K562 (cell line): ENCODE results near the gene CCDC9B. TPM values are rescaled to one million over a fixed set of nuclear protein-coding genes. Genes with fewer than 3 reads are reported as not detected.

Experiments used
- REST ChIP-seq, 2 experiments: fragments of 450-650 bp; formaldehyde crosslinking in 1 of 2; IDR thresholded peaks; 2 replicates each; pipeline versions ENCODE4 v1.4.0 to v1.6.1; 2014 to 2020; ENCODE audit warnings: mild to moderate bottlenecking in 2 of 2, borderline replicate concordance in 1 of 2, low read depth in 1 of 2
- polyA plus RNA-seq, 8 experiments: library from polyadenylated mRNA; depleted of rRNA in 4 of 8; stranded (reverse) in 5 of 8; unstranded in 3 of 8; fragments of >200 nt; fragmentation: Nextera tagmentation in 2 of 8; fragmentation: Illumina TruSeq in 1 of 8; extraction: Ambion mirVana in 2 of 8; extraction: Trizol in 1 of 8; gene quantifications; 2 replicates each; pipeline versions ENCODE4 v1.2.1 to v1.2.3, GENCODE V29; 2011 to 2014; ENCODE audit warnings: inconsistent platforms in 1 of 8, missing spikeins in 1 of 8
- total RNA-seq, 7 experiments: library from RNA; depleted of rRNA in 6 of 7; stranded (reverse); fragments of >200 nt in 6 of 7; fragmentation: Illumina TruSeq in 2 of 7; extraction: Trizol in 2 of 7; gene quantifications; 2 replicates each; pipeline versions ENCODE4 v1.2.1 to v1.2.3, GENCODE V29; 2011 to 2021; ENCODE audit warnings: low replicate concordance in 1 of 7

The CCDC9B gene
- total and polyA plus RNA-seq, 9 of the 15 experiments (the other 6 are each of a cell fraction or from before 2014, with no cell fraction given), result 0.01 to 0.47 (median 0.15) TPM; not detected in 1

GRCh38 chr15:40336744-40337122 lies 4.0 kb downstream of the CCDC9B start (continued):
- TF ChIP-seq REST (IDR thresholded peaks at IDR 0.05; ENCODE audit: borderline replicate concordance), result peak; percentile 50; the same call in 1 of the 2 replicates
- TF ChIP-seq REST (CRISPR knock-in tag; IDR thresholded peaks at IDR 0.05; ENCODE audit: low read depth), result no peak
